ENCODE measurements around the gene FGD3.

The FGD3 gene

GRCh38 chr9:92978345-92978875 lies 31.1 kb downstream of the FGD3 start:
- H3K9ac ChIP-seq (ENCODE audit: low read length) = no peak overlapping the region
- H2AFZ ChIP-seq (ENCODE audit: low read depth, low read length, severe bottlenecking) = no peak overlapping the region
- H3K9me3 ChIP-seq (ENCODE audit: insufficient read depth, low read length) = peaks cover 9% of the 10 kb centered on the region; the same call in 1 of the 2 replicates
- no peaks in the 10 kb centered on the region for H3K27me3 ChIP-seq (ENCODE audit: low read length)
- TF ChIP-seq EZH2phosphoT487 (conservative IDR thresholded peaks at IDR 0.05; ENCODE audit: low read length) (no peak), CTCF (IDR thresholded peaks at IDR 0.05; ENCODE audit: insufficient read depth, low read length, poor library complexity, severe bottlenecking) (no peak)
- no peaks in the 10 kb centered on the region for H4K20me1 ChIP-seq (ENCODE audit: low read depth, low read length)
- no peaks in the 10 kb centered on the region for H3F3A ChIP-seq (ENCODE audit: insufficient read depth)
- H3K4me2 ChIP-seq (ENCODE audit: low read depth, low read length, poor library complexity, severe bottlenecking) = no peak overlapping the region
- peaks cover 6% of the 10 kb centered on the region; the same call in 1 of the 2 replicates for H3K36me3 ChIP-seq (ENCODE audit: low read length)
- H3K27ac ChIP-seq (ENCODE audit: low read depth, low read length) = no peak overlapping the region
- 0 out of 2 replicates have a peak, but pooled peaks cover 3% of the 10 kb centered on the region for H3K79me2 ChIP-seq (ENCODE audit: insufficient read depth, low read length)
- H3K9me2 ChIP-seq (replicated peaks; ENCODE audit: insufficient read depth, low read length) = no peaks in the 10 kb centered on the region
- H3K4me3 ChIP-seq (ENCODE audit: insufficient read depth, low read length, poor library complexity, severe bottlenecking) = no peak overlapping the region

GRCh38 chr9:92979283-92980056 lies 32.1 kb downstream of the FGD3 start:
- no peaks in the 10 kb centered on the region for H3K27me3 ChIP-seq (ENCODE audit: low read length)
- H4K20me1 ChIP-seq (ENCODE audit: low read depth, low read length) = no peaks in the 10 kb centered on the region
- no peak overlapping the region for H3K4me3 ChIP-seq (ENCODE audit: insufficient read depth, low read length, poor library complexity, severe bottlenecking)
- H3K36me3 ChIP-seq (ENCODE audit: low read length) = peaks cover 6% of the 10 kb centered on the region; the same call in 1 of the 2 replicates
- no peaks in the 10 kb centered on the region for H3F3A ChIP-seq (ENCODE audit: insufficient read depth)
- H3K27ac ChIP-seq (ENCODE audit: low read depth, low read length) = no peak overlapping the region
- no peak overlapping the region for H2AFZ ChIP-seq (ENCODE audit: low read depth, low read length, severe bottlenecking)
- no peak for TF ChIP-seq CTCF (IDR thresholded peaks at IDR 0.05; ENCODE audit: insufficient read depth, low read length, poor library complexity, severe bottlenecking)
- TF ChIP-seq EZH2phosphoT487 (conservative IDR thresholded peaks at IDR 0.05; ENCODE audit: low read length) = no peak
- no peaks in the 10 kb centered on the region for H3K9me2 ChIP-seq (replicated peaks; ENCODE audit: insufficient read depth, low read length)
- no peak overlapping the region for H3K4me2 ChIP-seq (ENCODE audit: low read depth, low read length, poor library complexity, severe bottlenecking)
- no peaks in the 10 kb centered on the region for H3K79me2 ChIP-seq (ENCODE audit: insufficient read depth, low read length)
- H3K9me3 ChIP-seq (ENCODE audit: insufficient read depth, low read length) = peaks cover 18% of the 10 kb centered on the region; the same call in 1 of the 2 replicates
- H3K9ac ChIP-seq (ENCODE audit: low read length) = no peak overlapping the region

GRCh38 chr9:92980085-92980745 lies 32.9 kb downstream of the FGD3 start:
- Histone ChIP-seq H3K4me2 (ENCODE audit: low read depth, low read length, poor library complexity, severe bottlenecking) (no peak overlapping the region), H3F3A (ENCODE audit: insufficient read depth) (no peaks in the 10 kb centered on the region), H3K9me3 (ENCODE audit: insufficient read depth, low read length) (peaks cover 25% of the 10 kb centered on the region; the same call in 1 of the 2 replicates), H3K27ac (ENCODE audit: low read depth, low read length) (no peak overlapping the region), H4K20me1 (ENCODE audit: low read depth, low read length) (no peaks in the 10 kb centered on the region), H3K4me3 (ENCODE audit: insufficient read depth, low read length, poor library complexity, severe bottlenecking) (no peak overlapping the region), H3K9ac (ENCODE audit: low read length) (no peak overlapping the region), H3K9me2 (replicated peaks; ENCODE audit: insufficient read depth, low read length) (no peaks in the 10 kb centered on the region), H3K79me2 (ENCODE audit: insufficient read depth, low read length) (no peaks in the 10 kb centered on the region), H3K36me3 (ENCODE audit: low read length) (peaks cover 6% of the 10 kb centered on the region; the same call in 1 of the 2 replicates), H3K27me3 (ENCODE audit: low read length) (no peaks in the 10 kb centered on the region), H2AFZ (ENCODE audit: low read depth, low read length, severe bottlenecking) (no peak overlapping the region)
- TF ChIP-seq EZH2phosphoT487 (conservative IDR thresholded peaks at IDR 0.05; ENCODE audit: low read length) (no peak), CTCF (IDR thresholded peaks at IDR 0.05; ENCODE audit: insufficient read depth, low read length, poor library complexity, severe bottlenecking) (no peak)

All from SU-DHL-6 (cell line).